Suppressor macrophage treated with lipopolysaccharide for 1 hour (primary cell): ENCODE results near the gene MYH14.
A peak's percentile ranks its signal among the peaks of the same experiment; 100 is the strongest.
"Not testable (repeated sequence)": the region's sequence is repeated elsewhere in the genome, so short reads cannot be mapped to it uniquely, and the experiment has no call there.

Source experiments
- DNase-seq, 3 donors: peaks; one replicate each; pipeline ENCODE4 v3.0.0-alpha.2; 2020 to 2022

MYH14 gene

DNA sequence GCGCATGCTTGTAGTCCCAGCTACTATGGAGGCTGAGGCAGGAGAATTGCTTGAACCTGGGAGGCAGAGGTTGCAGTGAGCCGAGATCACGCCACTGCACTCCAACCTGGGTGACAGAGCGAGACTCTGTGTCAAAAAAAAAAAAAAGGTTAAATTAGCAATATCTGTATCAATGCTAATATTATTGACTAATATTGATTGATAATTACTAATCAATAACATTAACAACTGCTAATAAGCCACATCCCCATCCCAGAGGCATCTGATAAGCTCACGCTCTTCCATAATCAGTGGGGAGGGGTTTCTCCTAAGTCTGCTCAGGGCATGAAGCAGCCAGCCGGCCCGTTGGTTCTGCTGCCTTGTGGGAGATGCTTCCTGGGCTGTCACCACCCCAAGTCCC is 24.7 kb downstream of the MYH14 start:
- DNase-seq = not testable (repeated sequence)

GRCh38 chr19:50230379-50231351 is 27.2 kb downstream of the MYH14 start:
- no peak for DNase-seq

GRCh38 chr19:50231417-50231816 is 28.0 kb downstream of the MYH14 start:
- DNase-seq = not testable (repeated sequence)

GRCh38 chr19:50231821-50232220 is 28.4 kb downstream of the MYH14 start:
- DNase-seq = no peak

- DNase-seq = no peak
Measured at GRCh38 chr19:50232600-50232999, 29.2 kb downstream of the MYH14 start.

GRCh38 chr19:50233308-50233910 is 30.0 kb downstream of the MYH14 start:
- no peak for DNase-seq

DNA sequence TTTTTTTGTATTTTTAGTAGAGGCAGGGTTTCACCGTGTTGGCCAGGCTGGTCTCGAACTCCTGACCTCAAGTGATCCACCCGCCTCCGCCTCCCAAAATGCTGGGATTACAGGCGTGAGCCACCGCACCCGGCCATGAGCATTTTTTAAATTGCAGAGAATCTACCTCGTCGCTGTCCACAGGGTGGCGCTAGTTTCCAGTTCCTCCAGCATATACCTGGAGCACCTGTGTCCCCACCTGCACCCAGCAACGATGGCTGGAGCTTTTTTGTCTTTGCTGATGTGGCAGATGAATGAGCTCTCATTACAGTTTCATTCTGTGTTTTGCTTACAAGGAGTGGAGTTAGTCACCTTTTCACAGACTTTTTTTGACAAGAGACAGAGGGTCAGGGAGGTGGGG is 34.1 kb downstream of the MYH14 start:
- DNase-seq = not testable (repeated sequence)

DNA sequence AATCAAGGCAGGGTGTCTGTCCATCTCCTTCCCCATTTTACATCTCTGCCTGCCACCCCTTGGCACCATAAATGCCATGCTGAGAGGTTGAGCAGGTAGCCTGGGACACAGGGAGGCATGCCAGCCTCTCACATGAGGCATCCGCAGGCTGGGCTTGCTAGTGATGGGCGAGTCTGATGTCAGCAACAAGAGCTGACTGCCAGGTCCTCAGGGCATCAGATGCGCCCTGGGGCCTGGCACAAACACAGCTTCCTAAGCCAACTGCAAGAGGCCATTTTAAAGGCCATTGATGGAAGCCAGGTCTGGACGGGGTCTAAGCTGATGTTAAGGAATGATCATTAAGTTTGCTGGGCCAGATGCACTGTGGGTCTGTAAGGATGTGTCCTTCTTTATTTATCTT is 34.6 kb downstream of the MYH14 start:
- DNase-seq = no peak

- no peak for DNase-seq
Measured at GRCh38 chr19:50239921-50240590, 36.6 kb downstream of the MYH14 start.

DNA sequence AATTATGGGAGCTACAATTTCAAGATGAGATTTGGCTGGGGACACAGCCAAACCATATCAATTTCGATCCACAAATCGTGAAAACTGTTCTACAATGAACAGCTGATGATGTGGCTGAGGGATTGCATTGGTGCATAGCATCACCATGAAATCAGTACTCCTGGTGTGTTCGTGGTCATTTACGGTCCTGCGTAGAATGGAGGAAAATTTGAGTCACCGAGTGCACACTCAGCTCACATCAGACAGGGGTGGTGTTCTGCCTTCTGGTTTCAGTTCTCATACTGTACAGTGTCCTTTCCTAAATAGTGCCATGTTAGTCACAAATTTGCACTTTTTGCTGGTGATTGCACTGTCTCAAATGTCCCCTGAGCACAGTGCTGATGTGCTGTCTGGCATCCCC is 39.2 kb downstream of the MYH14 start:
- peak; percentile 20 to 37 (median 28) for DNase-seq

GRCh38 chr19:50244695-50245094 is 41.3 kb downstream of the MYH14 start:
- no peak for DNase-seq

DNA sequence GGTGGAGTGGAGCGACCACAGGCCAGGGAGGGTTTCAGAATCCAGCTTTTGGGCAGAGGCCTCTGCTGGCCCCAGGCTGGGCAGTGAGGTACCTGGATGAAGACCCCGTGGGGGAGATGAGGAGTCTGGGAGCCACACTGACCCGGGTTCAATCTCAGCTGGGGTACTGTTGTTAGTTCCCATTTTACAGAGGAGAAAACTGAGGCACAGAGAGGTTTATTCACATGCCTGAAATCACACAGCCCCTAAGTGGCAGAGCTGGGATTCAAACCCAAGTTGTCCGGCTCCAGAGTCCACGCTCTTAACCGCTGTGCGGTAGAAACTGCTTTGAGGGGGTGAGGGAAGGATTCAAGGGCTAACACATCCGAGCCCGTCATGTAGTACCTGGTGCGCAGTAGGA is 45.0 kb downstream of the MYH14 start:
- no peak for DNase-seq

DNA sequence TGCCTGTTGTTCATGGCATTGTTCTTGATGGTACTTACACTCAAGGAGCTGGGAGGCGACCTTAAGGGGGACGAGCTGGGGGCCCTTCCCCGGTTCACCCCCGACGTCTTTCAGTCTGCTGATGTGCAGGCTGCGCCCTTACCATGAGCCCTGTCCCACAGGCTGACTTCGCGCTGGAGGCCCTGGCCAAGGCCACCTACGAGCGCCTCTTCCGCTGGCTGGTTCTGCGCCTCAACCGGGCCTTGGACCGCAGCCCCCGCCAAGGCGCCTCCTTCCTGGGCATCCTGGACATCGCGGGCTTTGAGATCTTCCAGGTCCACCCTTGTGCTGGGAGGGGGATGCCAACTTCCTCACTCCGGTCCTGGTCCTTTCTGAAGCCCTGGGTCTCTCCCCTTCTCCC is 45.4 kb downstream of the MYH14 start:
- no peak for DNase-seq

DNA sequence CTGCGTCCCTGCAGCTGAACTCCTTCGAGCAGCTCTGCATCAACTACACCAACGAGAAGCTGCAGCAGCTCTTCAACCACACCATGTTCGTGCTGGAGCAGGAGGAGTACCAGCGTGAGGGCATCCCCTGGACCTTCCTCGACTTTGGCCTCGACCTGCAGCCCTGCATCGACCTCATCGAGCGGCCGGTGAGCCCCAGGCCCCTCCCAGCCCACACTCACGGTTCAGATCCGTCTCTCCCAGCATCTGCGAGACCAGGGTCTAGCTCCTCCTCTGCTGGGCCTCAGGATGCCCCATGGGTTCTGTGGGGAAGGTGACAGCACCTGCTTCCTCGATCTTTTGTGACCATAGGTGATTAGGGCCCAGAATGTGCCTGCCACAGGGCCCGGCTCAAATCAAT is 46.2 kb downstream of the MYH14 start:
- no peak for DNase-seq

GRCh38 chr19:50250450-50251136 is 47.2 kb downstream of the MYH14 start:
- DNase-seq = no peak

DNA sequence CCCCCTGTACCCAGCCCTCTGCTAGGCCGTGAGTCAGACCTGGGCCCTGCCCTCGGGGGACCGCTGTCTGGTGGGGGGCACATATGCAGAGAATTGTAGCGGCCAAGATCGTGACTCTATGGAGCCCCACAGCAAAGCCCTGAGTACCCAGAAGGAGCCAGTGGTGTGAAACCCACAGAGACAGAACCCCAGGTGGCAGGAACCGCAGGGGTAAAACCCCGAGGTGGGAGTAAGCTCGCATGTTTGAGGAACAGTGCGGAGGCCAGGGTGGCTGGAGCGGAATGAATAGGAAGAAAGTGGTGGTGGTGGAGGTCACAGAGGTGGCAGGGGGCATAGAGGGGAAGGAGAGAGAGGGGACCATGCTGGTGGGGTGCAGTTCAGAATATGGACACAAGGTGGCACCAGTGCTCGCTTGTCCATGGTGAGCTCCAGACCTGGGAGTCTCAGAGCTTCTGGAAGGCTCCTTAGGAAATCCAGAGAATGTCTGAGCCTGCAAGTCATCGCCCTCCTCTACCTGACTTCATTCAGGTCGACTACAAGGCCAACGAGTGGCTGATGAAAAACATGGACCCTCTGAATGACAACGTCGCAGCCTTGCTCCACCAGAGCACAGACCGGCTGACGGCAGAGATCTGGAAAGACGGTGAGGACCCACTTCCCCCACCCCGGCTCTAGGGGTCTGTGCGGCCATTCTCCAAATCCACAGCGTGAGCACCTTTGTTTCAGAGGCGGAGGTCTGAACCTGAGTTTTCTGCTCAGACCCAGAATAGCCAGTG is 48.9 kb downstream of the MYH14 start:
- peak; percentile 36 to 50 (median 39) for DNase-seq

- no peak for DNase-seq
Measured at GRCh38 chr19:50252887-50253268, 49.5 kb downstream of the MYH14 start.

DNA sequence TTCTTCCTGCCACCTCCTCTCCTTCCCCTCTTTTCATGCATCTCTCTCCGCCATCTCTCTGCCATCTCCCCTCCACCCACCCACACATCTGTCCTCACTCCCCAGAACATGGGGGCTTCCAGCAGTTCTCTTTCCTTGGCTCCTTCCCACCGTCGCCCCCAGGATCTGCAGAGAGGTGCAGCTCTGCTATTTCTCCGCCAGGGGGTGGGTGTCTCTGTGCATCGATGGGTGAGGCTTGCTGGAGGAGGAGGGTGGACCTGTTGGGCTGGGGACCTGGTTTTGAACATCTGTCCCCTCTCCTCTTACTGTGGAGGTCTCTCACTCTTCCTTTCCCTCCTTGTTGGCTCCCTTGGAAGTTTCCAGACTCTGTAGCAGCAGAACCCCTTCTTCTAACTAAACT is 51.7 kb downstream of the MYH14 start:
- no peak for DNase-seq

GRCh38 chr19:50257141-50257540 is 53.7 kb downstream of the MYH14 start:
- no peak for DNase-seq

- peak; percentile 29 to 74 (median 59) for DNase-seq
Measured at GRCh38 chr19:50258918-50259372, 55.5 kb downstream of the MYH14 start.

DNA sequence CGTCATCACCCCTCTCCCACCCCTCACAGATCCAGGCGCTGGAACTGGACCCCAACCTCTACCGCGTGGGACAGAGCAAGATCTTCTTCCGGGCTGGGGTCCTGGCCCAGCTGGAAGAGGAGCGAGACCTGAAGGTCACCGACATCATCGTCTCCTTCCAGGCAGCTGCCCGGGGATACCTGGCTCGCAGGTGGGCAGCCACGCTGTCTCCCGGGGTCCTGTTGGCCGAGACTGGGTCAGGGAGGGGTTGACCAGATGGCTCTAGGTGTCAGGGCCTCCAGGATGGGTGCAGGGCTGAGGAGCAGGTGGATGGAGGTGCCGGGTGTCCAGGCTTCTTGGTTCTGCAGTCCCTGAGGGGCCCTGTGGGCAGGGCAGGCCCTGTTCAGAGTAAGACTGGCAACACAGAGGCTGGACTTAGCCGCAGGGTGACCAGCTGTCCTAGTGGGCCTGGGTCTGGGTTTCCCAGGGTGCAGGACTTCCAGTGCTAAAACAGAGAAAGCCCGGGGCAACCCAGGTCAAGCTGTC is 58.1 kb downstream of the MYH14 start:
- DNase-seq = no peak

- no peak for DNase-seq
Measured at GRCh38 chr19:50263176-50263575, 59.8 kb downstream of the MYH14 start.
